ENCODE measurements around the gene NUAK1.

DNA sequence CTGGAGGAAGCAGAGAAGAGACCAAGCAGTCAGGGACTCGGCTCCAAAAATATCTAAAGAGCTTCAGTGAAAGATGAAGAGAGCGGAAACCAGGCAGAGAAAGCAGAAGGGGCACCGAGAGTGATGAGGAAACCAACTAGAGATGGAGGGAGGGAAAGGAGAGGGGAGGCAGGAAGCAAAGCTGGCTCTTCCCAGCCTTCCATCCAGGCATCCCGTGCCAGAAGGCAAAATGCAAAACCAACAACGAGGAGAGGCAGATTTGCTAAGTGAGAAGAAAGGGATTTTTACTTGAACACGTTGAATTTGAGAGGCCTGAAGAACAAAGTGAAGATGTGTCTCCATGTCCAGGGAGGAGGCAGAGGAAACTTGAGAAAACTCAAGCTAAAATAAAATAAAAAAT lies 90.1 kb downstream of the NUAK1 start:
- TF ChIP-seq, protein P1, sequence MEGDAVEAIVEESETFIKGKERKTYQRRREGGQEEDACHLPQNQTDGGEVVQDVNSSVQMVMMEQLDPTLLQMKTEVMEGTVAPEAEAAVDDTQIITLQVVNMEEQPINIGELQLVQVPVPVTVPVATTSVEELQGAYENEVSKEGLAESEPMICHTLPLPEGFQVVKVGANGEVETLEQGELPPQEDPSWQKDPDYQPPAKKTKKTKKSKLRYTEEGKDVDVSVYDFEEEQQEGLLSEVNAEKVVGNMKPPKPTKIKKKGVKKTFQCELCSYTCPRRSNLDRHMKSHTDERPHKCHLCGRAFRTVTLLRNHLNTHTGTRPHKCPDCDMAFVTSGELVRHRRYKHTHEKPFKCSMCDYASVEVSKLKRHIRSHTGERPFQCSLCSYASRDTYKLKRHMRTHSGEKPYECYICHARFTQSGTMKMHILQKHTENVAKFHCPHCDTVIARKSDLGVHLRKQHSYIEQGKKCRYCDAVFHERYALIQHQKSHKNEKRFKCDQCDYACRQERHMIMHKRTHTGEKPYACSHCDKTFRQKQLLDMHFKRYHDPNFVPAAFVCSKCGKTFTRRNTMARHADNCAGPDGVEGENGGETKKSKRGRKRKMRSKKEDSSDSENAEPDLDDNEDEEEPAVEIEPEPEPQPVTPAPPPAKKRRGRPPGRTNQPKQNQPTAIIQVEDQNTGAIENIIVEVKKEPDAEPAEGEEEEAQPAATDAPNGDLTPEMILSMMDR (IDR thresholded peaks at IDR 0.05; ENCODE audit: low read depth, low read length, poor library complexity, severe bottlenecking), result no peak
- no peak for TF ChIP-seq EZH2phosphoT487 (IDR thresholded peaks at IDR 0.05; ENCODE audit: borderline replicate concordance, low read length)

Data from DOHH2 (cell line).